Measurements from ENCODE around the gene ARTN.

Gene ARTN, protein sequence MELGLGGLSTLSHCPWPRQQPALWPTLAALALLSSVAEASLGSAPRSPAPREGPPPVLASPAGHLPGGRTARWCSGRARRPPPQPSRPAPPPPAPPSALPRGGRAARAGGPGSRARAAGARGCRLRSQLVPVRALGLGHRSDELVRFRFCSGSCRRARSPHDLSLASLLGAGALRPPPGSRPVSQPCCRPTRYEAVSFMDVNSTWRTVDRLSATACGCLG

DNA sequence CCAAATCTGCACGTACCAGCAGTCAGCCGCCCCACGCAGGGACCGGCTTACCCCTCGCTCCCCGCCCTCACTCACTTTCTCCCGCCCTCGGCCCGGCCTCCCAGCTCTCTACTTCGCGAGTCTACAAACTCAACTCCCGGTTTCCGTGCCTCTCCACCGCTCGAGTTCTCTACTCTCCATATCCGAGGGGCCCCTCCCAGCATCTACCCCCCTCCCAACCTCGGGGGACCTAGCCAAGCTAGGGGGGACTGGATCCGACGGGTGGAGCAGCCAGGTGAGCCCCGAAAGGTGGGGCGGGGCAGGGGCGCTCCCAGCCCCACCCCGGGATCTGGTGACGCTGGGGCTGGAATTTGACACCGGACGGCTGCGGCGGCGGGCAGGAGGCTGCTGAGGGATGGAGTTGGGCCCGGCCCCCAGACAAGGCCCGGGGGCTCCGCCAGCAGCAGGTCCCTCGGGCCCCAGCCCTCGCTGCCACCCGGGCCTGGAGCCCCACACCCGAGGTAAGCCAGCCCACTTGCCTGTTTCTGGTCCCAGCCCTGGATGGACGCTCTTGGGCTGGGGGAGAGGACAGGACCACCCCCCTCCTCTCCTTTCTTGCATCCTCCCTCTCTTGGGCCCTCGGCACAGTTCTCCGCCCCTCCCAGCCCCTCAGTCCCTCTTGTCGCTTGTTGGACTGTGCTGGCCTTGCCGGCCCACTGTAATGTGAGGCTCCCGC is at the start of gene ARTN:
Gene ARTN (plus strand): TSS at position 416 of the 715 bp plus-strand sequence. CDS start 1,856 bp downstream, outside the sequence.
- H4K20me1 ChIP-seq (ENCODE audit: insufficient read depth, low read length) = no peaks in the 10 kb centered on the region
- H3K4me1 ChIP-seq (ENCODE audit: low read length) = no peaks in the 10 kb centered on the region
- no peak within 1 kb of the TSS for H3K9ac ChIP-seq (ENCODE audit: low read length)
- H3K4me2 ChIP-seq (ENCODE audit: low read length) = peak within 1 kb of the TSS; percentile 41
- H3K4me3 ChIP-seq (ENCODE audit: low read length) = peak within 1 kb of the TSS; percentile 26; the same call in 1 of the 2 replicates
- H2AFZ ChIP-seq (ENCODE audit: low read depth, low read length) = 0 out of 2 replicates have a peak within 1 kb of the TSS, but pooled peaks have one; percentile 30
- H3K27ac ChIP-seq (ENCODE audit: low read length) = no peak within 1 kb of the TSS
- H3K79me2 ChIP-seq (ENCODE audit: low read length) = no peaks in the 10 kb centered on the region
- no peaks in the 10 kb centered on the region for H3K36me3 ChIP-seq (replicated peaks; ENCODE audit: low read depth, low read length)
- no peaks in the 10 kb centered on the region for H3K27me3 ChIP-seq (ENCODE audit: low read depth, low read length)
- H3K9me3 ChIP-seq (ENCODE audit: insufficient read depth, low read length) = no peaks in the 10 kb centered on the region
- no peak for TF ChIP-seq EZH2phosphoT487 (IDR thresholded peaks at IDR 0.05; ENCODE audit: low read depth)
- TF ChIP-seq, protein P1, sequence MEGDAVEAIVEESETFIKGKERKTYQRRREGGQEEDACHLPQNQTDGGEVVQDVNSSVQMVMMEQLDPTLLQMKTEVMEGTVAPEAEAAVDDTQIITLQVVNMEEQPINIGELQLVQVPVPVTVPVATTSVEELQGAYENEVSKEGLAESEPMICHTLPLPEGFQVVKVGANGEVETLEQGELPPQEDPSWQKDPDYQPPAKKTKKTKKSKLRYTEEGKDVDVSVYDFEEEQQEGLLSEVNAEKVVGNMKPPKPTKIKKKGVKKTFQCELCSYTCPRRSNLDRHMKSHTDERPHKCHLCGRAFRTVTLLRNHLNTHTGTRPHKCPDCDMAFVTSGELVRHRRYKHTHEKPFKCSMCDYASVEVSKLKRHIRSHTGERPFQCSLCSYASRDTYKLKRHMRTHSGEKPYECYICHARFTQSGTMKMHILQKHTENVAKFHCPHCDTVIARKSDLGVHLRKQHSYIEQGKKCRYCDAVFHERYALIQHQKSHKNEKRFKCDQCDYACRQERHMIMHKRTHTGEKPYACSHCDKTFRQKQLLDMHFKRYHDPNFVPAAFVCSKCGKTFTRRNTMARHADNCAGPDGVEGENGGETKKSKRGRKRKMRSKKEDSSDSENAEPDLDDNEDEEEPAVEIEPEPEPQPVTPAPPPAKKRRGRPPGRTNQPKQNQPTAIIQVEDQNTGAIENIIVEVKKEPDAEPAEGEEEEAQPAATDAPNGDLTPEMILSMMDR (IDR thresholded peaks at IDR 0.05; ENCODE audit: low read depth, low read length) = no peak

DNA sequence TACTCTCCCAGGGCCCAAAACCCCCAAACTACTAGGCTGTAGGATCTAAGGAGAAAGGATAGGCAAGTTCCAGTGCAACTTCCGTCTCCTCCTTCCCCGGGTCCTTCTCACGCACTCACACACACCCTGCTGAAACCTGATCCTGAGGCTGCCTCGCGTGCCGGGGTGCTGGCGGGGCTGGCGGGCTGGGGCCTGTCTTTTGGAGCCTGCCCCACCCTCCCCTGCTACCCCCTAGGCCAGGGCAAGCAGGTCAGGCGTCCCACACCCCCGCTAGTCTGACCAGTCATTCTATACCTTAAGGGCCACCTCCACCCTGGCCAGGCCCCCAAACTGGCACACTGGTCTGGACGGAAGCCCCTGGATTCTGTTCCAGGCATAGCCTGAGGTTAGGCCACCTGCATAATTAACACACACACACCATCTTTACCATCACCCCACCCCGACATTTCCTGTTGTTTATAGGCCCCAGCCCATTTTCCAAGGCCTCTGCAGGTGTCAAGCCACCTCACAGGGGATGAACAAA is 48.3 kb upstream of the ARTN start:
- Histone ChIP-seq H4K20me1 (ENCODE audit: insufficient read depth, low read length) (no peaks in the 10 kb centered on the region), H3K4me3 (ENCODE audit: low read length) (no peak overlapping the region), H3K36me3 (replicated peaks; ENCODE audit: low read depth, low read length) (no peaks in the 10 kb centered on the region), H3K4me2 (ENCODE audit: low read length) (no peak overlapping the region), H3K4me1 (ENCODE audit: low read length) (no peaks in the 10 kb centered on the region), H2AFZ (ENCODE audit: low read depth, low read length) (no peak overlapping the region), H3K9ac (ENCODE audit: low read length) (no peak overlapping the region), H3K27me3 (ENCODE audit: low read depth, low read length) (no peaks in the 10 kb centered on the region), H3K27ac (ENCODE audit: low read length) (no peak overlapping the region), H3K79me2 (ENCODE audit: low read length) (no peaks in the 10 kb centered on the region), H3K9me3 (ENCODE audit: insufficient read depth, low read length) (no peaks in the 10 kb centered on the region)
- TF ChIP-seq, protein P1 (IDR thresholded peaks at IDR 0.05; ENCODE audit: low read depth, low read length) = no peak
- no peak for TF ChIP-seq EZH2phosphoT487 (IDR thresholded peaks at IDR 0.05; ENCODE audit: low read depth)

DNA sequence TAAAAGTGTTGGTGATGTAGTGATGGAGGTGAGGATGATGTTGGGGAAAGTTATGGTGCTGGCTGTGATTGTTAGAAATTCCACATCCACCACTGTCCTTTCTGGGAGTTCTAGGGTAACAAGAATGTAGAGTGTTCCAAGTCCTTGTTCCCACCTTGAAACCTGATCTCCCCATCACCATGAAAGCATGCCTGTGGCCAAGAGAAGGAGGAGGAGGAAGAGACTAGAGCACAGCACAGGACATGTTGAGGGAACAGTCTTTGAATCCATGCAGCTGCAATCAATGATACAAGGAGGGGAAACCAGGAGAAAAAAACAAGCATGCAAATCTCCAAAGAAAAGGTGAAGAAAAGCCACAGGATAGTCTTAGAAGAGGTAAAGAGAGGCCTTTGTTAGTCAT is 45.9 kb upstream of the ARTN start:
- H3K27ac ChIP-seq (ENCODE audit: low read length) = no peak overlapping the region
- no peak overlapping the region for H3K4me3 ChIP-seq (ENCODE audit: low read length)
- H4K20me1 ChIP-seq (ENCODE audit: insufficient read depth, low read length) = no peaks in the 10 kb centered on the region
- H3K4me1 ChIP-seq (ENCODE audit: low read length) = no peaks in the 10 kb centered on the region
- no peak overlapping the region for H3K4me2 ChIP-seq (ENCODE audit: low read length)
- H2AFZ ChIP-seq (ENCODE audit: low read depth, low read length) = no peak overlapping the region
- H3K27me3 ChIP-seq (ENCODE audit: low read depth, low read length) = no peaks in the 10 kb centered on the region
- H3K9ac ChIP-seq (ENCODE audit: low read length) = no peak overlapping the region
- TF ChIP-seq, protein P1 (IDR thresholded peaks at IDR 0.05; ENCODE audit: low read depth, low read length) = no peak
- no peak for TF ChIP-seq EZH2phosphoT487 (IDR thresholded peaks at IDR 0.05; ENCODE audit: low read depth)
- H3K36me3 ChIP-seq (replicated peaks; ENCODE audit: low read depth, low read length) = no peaks in the 10 kb centered on the region
- H3K79me2 ChIP-seq (ENCODE audit: low read length) = no peaks in the 10 kb centered on the region
- H3K9me3 ChIP-seq (ENCODE audit: insufficient read depth, low read length) = no peaks in the 10 kb centered on the region

DNA sequence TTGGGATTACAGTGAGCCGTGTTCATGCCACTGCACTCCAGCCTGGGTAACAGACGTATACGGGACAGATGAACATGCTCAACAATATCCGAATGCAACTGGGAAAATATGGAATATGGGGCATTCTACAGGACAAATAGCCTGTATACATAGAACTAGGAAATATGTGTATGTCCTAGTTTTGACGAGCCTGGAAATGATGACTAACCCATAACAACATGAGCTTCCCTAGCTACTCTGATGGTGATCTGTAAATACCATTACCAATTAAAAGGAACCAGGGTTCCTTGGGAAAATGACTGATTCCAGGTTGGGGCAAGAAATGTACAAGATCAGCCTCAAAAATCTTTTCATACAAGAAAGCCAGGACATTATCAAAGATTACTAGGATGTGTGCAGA is 42.8 kb upstream of the ARTN start:
- Histone ChIP-seq H3K27ac (ENCODE audit: low read length) (no peak overlapping the region), H3K9me3 (ENCODE audit: insufficient read depth, low read length) (no peaks in the 10 kb centered on the region), H3K4me2 (ENCODE audit: low read length) (no peak overlapping the region), H2AFZ (ENCODE audit: low read depth, low read length) (no peak overlapping the region), H4K20me1 (ENCODE audit: insufficient read depth, low read length) (no peaks in the 10 kb centered on the region), H3K79me2 (ENCODE audit: low read length) (no peaks in the 10 kb centered on the region), H3K27me3 (ENCODE audit: low read depth, low read length) (no peaks in the 10 kb centered on the region), H3K4me1 (ENCODE audit: low read length) (no peaks in the 10 kb centered on the region), H3K4me3 (ENCODE audit: low read length) (no peak overlapping the region), H3K9ac (ENCODE audit: low read length) (no peak overlapping the region), H3K36me3 (replicated peaks; ENCODE audit: low read depth, low read length) (no peaks in the 10 kb centered on the region)
- TF ChIP-seq, protein P1 (IDR thresholded peaks at IDR 0.05; ENCODE audit: low read depth, low read length) = no peak
- no peak for TF ChIP-seq EZH2phosphoT487 (IDR thresholded peaks at IDR 0.05; ENCODE audit: low read depth)
